DND-41 (cell line): ENCODE data around the gene TWSG1.

Experiments used
- ATAC-seq: fragments of 200-7000 bp; cut with Tn5 transposase; 3 replicates; pipeline ENCODE4 v1.9.1; 2021; ENCODE audit warnings: low read depth; ENCODE audit not compliant: insufficient read depth
- DNase-seq: peaks from one replicate; pipeline ENCODE4 v3.0.0-alpha.2; 2020
- H2AFZ ChIP-seq: 2 replicates; pipeline ENCODE4 v1.6.0; 2012; ENCODE audit warnings: low read depth, low read length
- H3K27ac ChIP-seq: 2 replicates; pipeline ENCODE4 v1.5.1; 2012; ENCODE audit warnings: low read length, inconsistent platforms
- H3K27me3 ChIP-seq: fragments of 200-600 bp; sonication (generic); 2 replicates; pipeline ENCODE4 v1.6.0; 2012; ENCODE audit warnings: low read length, mild to moderate bottlenecking, inconsistent platforms; ENCODE audit not compliant: insufficient read depth, poor library complexity
- H3K36me3 ChIP-seq: 2 replicates; pipeline ENCODE4 v1.5.1; 2012; ENCODE audit warnings: low read length, inconsistent platforms; ENCODE audit not compliant: insufficient read depth
- H3K4me1 ChIP-seq: 2 replicates; pipeline ENCODE4 v1.5.1; 2012; ENCODE audit warnings: mild to moderate bottlenecking, low read length; ENCODE audit not compliant: insufficient read depth
- H3K4me2 ChIP-seq: 2 replicates; pipeline ENCODE4 v1.6.0; 2012; ENCODE audit warnings: mild to moderate bottlenecking, moderate library complexity, low read length, inconsistent platforms; ENCODE audit not compliant: insufficient read depth
- H3K4me3 ChIP-seq, 2 experiments: fragments of 200-600 bp in 1 of 2; shearing (Covaris generic) in 1 of 2; 2 replicates each; pipeline ENCODE4 v1.5.1; 2012 to 2016; ENCODE audit warnings: inconsistent platforms in 2 of 2, low read length in 2 of 2, mild to moderate bottlenecking in 2 of 2, low read depth in 1 of 2, moderate library complexity in 1 of 2
- H3K79me2 ChIP-seq: 2 replicates; pipeline ENCODE4 v1.6.0; 2012; ENCODE audit warnings: low read length, inconsistent platforms; ENCODE audit not compliant: insufficient read depth
- H3K9ac ChIP-seq: 2 replicates; pipeline ENCODE4 v1.6.0; 2012; ENCODE audit warnings: low read depth, mild to moderate bottlenecking, inconsistent platforms, low read length, moderate library complexity
- H3K9me3 ChIP-seq: 2 replicates; pipeline ENCODE4 v1.5.1; 2012; ENCODE audit warnings: low read length, moderate library complexity, mild to moderate bottlenecking, inconsistent platforms; ENCODE audit not compliant: insufficient read depth, severe bottlenecking
- H4K20me1 ChIP-seq: 2 replicates; pipeline ENCODE4 v1.6.0; 2012; ENCODE audit warnings: low read length; ENCODE audit not compliant: insufficient read depth
- CTCF ChIP-seq: IDR thresholded peaks from 2 replicates; pipeline ENCODE4 v1.5.1; 2012; ENCODE audit warnings: borderline replicate concordance, low read length, moderate library complexity, mild to moderate bottlenecking; ENCODE audit not compliant: poor library complexity, severe bottlenecking; ENCODE audit errors: extremely low read depth
- EZH2 ChIP-seq: IDR thresholded peaks from 3 replicates; pipeline ENCODE4 v1.6.1; 2012; ENCODE audit warnings: borderline replicate concordance, low read depth, mild to moderate bottlenecking, moderate library complexity, low read length, inconsistent platforms; ENCODE audit not compliant: severe bottlenecking

TWSG1 gene

GRCh38 chr18:9329471-9329870 lies 5.1 kb upstream of the TWSG1 start:
- no peak overlapping the region for H3K27ac ChIP-seq
- no peaks in the 10 kb centered on the region for H4K20me1 ChIP-seq
- no peak overlapping the region for H3K9ac ChIP-seq
- H3K4me3 ChIP-seq: no peak overlapping the region
- TF ChIP-seq EZH2 (no peak), CTCF (no peak)
- H3K4me1 ChIP-seq: peaks cover 5% of the 10 kb centered on the region
- no peak for DNase-seq
- H3K36me3 ChIP-seq: no peaks in the 10 kb centered on the region
- peaks cover 6% of the 10 kb centered on the region for H3K27me3 ChIP-seq
- no peak overlapping the region for H3K4me2 ChIP-seq
- ATAC-seq: no peak
- no peak overlapping the region for H2AFZ ChIP-seq
- H3K9me3 ChIP-seq: peaks cover 3% of the 10 kb centered on the region
- H3K79me2 ChIP-seq: no peaks in the 10 kb centered on the region

GRCh38 chr18:9330419-9330818 lies 4.2 kb upstream of the TWSG1 start:
- Histone ChIP-seq H3K4me3 (no peak overlapping the region), H3K36me3 (no peaks in the 10 kb centered on the region), H2AFZ (no peak overlapping the region), H3K4me1 (peaks cover 8% of the 10 kb centered on the region), H3K4me2 (no peak overlapping the region), H3K79me2 (peaks cover 2% of the 10 kb centered on the region; the same call in 1 of the 2 replicates), H3K27ac (no peak overlapping the region), H3K27me3 (peaks cover 6% of the 10 kb centered on the region), H3K9ac (no peak overlapping the region), H4K20me1 (no peaks in the 10 kb centered on the region), H3K9me3 (peaks cover 3% of the 10 kb centered on the region)
- ATAC-seq: no peak
- DNase-seq: no peak
- TF ChIP-seq CTCF: no peak
- no peak for TF ChIP-seq EZH2

- H3K27ac ChIP-seq: no peak overlapping the region
- H3K9me3 ChIP-seq: peaks cover 3% of the 10 kb centered on the region
- peaks cover 3% of the 10 kb centered on the region; the same call in 1 of the 2 replicates for H3K79me2 ChIP-seq
- TF ChIP-seq EZH2 (no peak), CTCF (no peak)
- no peak overlapping the region for H3K9ac ChIP-seq
- H3K27me3 ChIP-seq: peaks cover 6% of the 10 kb centered on the region
- H3K4me2 ChIP-seq: peak overlapping the region; percentile 68
- peaks cover 12% of the 10 kb centered on the region; the same call in 1 of the 2 replicates for H3K36me3 ChIP-seq
- DNase-seq (no peak), ATAC-seq (no peak)
- H3K4me3 ChIP-seq: peak overlapping the region in 1 of 2 experiments; percentile 48; a peak in 2 of 4 replicates
- H3K4me1 ChIP-seq: peaks cover 38% of the 10 kb centered on the region
- peak overlapping the region; percentile 46 for H2AFZ ChIP-seq
- H4K20me1 ChIP-seq: no peaks in the 10 kb centered on the region
These were observed 888 bp upstream of the TWSG1 start for GRCh38 chr18:9333441-9334328.
